C4-2B (cell line): ENCODE data around the gene TBX4.
"Not testable (repeated sequence)": the region's sequence is repeated elsewhere in the genome, so short reads cannot be mapped to it uniquely, and the experiment has no call there.

Experiments
- H3K27ac ChIP-seq: fragments of 450-650 bp; 2 replicates; pipeline ENCODE4 v1.5.1; 2017
- CTCF ChIP-seq: fragments of 450-650 bp; conservative IDR thresholded peaks from 2 replicates; pipeline ENCODE4 v1.5.1; 2017; ENCODE audit warnings: mild to moderate bottlenecking
- ZFX ChIP-seq: fragments of 450-650 bp; IDR thresholded peaks from 2 replicates; pipeline ENCODE4 v1.6.1; 2017

TBX4 gene

DNA sequence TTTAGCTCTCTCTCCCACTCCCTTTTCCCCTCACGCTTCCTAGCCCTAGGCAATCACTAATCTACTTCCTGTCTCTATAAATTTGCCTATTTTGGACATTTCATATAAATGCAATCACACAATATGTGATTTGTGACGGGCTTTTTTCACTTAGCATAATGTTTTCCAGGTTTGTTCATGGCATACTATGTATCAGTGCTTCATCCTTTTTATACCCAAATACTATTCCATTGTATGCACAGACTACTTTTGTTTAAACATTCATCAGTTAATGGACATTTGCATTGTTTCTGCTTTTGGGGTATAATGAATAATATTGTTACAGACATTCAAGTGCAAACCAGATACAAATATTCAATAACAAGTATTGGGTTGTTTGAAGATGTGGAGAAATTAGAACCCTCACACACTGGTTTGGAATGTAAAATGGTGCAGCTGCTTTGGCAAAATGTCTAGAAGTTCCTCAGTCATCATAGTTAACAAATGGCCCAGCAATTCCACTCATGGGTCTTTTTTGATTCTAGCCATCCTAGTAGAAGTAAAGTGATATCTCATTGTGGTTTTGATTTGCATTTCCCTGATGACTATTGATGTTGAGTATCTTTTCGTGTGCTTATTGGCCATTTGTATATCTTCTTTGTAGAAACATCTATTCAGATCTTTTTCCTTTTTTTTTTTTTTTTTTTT, 67.7 kb downstream of the TBX4 start:
- TF ChIP-seq CTCF (no peak), ZFX (no peak)
- no peak overlapping the region for H3K27ac ChIP-seq

DNA sequence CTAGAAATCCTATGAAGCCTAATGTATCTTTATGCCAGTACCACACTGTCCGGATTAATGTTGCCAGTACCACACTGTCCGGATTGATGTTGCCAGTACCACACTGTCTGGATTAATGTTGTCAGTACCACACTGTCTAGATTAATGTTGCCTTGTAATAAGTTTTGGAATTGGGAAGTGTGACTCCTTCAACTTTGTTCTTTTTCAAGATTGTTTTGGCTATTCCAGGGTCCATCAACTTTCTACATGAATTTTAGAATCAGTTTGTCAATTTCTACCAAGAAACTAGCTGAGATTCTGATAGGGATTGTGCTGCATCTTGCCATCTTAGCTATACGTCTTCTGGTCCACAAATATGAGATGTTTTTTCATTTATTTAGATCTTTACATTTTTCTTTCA, 68.7 kb downstream of the TBX4 start:
- TF ChIP-seq ZFX (no peak), CTCF (no peak)
- no peak overlapping the region for H3K27ac ChIP-seq

DNA sequence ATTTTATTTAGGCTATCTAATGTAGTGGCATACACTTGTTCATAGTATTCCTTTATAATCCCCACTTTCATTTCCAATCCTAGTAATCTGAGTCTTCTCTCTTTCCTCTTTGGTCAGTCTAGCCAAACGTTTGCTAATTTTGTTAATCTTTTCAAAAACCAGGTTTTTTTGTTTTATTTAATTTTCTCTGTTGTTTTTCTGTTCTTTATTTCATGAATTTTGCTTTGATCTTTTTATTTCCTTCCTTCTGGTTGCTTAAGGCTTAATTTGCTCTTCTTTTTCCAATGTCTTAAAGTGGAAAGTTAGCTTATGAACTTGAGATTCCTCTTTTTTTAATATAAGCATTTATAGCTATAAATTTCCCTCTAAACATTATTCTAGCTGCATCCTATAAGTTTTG, 69.9 kb downstream of the TBX4 start:
- no peak for TF ChIP-seq ZFX
- TF ChIP-seq CTCF, result no peak
- no peak overlapping the region for H3K27ac ChIP-seq

GRCh38 chr17:61524319-61524718, 72.1 kb downstream of the TBX4 start:
- no peak for TF ChIP-seq CTCF
- no peak for TF ChIP-seq ZFX
- no peak overlapping the region for H3K27ac ChIP-seq

GRCh38 chr17:61527441-61527840, 75.2 kb downstream of the TBX4 start:
- H3K27ac ChIP-seq, result not testable (repeated sequence)

DNA sequence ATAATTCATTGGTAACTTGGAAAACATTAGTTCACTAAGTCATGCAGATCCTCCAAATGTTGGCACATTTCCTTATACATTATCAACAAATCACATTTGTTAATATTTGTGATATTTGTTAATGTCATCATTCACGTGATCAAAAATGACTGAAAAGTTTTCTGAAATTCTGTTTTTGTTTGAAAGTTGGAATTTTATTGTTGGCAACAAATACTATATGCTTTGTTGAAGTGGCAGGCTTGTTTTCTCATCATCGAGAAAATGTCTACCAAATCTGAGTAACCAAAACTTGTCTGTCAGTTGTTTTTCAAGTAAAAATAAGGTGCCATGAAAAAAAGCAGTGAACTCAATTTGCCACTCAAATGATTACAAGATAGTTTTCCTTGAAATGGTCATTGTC, 75.9 kb downstream of the TBX4 start:
- no peak overlapping the region for H3K27ac ChIP-seq
- TF ChIP-seq CTCF (no peak), ZFX (no peak)

DNA sequence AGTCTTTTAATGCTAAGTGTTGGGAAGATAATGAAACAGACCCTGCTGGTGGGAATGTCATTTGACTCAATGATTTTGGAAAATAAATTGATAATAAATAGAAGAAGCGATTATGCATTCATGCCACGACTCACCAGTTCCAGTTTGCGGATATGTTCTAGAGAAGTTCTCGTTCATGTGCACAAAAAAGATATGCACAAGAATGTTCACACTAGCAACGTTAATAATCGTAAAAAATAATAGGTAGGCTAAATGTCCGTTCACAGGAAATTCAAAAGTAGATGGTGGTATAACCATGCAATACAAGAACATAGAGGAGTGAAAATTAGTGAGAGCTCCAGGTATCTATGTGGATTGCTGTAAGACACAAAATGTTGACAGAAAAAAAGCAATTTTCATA, 79.0 kb downstream of the TBX4 start:
- H3K27ac ChIP-seq, result no peak overlapping the region
- TF ChIP-seq ZFX (no peak), CTCF (no peak)

DNA sequence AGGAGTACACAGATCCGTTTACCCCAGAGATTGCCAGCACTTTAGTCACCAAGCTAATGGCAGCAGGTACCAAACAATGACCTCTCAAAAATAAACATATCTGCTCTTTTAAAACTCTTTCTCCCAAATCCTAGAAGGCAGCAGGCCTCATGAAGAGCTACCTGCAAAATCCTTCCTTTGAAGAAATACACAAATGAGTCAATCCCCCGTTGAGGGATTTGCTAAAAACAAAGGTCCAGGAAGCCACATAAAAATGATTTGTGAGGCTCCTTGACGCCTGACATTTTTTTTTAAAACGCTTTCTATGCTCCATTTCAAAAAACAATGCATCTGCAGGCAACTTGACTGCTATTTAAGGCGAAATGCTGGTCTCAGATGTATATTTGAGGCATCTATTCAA, 80.6 kb downstream of the TBX4 start:
- H3K27ac ChIP-seq, result no peak overlapping the region
- TF ChIP-seq ZFX (no peak), CTCF (no peak)
